ENCODE data around the gene GNB1L. TPM values are rescaled to one million over a fixed set of nuclear protein-coding genes. Genes with fewer than 3 reads are reported as not detected.

Gene GNB1L
- total and polyA plus RNA-seq, 9 of the 15 experiments (the other 6 are each of a cell fraction or from before 2014, with no cell fraction given), result 0.56 to 50.5 (median 10.2) TPM

- TF ChIP-seq, protein P1, sequence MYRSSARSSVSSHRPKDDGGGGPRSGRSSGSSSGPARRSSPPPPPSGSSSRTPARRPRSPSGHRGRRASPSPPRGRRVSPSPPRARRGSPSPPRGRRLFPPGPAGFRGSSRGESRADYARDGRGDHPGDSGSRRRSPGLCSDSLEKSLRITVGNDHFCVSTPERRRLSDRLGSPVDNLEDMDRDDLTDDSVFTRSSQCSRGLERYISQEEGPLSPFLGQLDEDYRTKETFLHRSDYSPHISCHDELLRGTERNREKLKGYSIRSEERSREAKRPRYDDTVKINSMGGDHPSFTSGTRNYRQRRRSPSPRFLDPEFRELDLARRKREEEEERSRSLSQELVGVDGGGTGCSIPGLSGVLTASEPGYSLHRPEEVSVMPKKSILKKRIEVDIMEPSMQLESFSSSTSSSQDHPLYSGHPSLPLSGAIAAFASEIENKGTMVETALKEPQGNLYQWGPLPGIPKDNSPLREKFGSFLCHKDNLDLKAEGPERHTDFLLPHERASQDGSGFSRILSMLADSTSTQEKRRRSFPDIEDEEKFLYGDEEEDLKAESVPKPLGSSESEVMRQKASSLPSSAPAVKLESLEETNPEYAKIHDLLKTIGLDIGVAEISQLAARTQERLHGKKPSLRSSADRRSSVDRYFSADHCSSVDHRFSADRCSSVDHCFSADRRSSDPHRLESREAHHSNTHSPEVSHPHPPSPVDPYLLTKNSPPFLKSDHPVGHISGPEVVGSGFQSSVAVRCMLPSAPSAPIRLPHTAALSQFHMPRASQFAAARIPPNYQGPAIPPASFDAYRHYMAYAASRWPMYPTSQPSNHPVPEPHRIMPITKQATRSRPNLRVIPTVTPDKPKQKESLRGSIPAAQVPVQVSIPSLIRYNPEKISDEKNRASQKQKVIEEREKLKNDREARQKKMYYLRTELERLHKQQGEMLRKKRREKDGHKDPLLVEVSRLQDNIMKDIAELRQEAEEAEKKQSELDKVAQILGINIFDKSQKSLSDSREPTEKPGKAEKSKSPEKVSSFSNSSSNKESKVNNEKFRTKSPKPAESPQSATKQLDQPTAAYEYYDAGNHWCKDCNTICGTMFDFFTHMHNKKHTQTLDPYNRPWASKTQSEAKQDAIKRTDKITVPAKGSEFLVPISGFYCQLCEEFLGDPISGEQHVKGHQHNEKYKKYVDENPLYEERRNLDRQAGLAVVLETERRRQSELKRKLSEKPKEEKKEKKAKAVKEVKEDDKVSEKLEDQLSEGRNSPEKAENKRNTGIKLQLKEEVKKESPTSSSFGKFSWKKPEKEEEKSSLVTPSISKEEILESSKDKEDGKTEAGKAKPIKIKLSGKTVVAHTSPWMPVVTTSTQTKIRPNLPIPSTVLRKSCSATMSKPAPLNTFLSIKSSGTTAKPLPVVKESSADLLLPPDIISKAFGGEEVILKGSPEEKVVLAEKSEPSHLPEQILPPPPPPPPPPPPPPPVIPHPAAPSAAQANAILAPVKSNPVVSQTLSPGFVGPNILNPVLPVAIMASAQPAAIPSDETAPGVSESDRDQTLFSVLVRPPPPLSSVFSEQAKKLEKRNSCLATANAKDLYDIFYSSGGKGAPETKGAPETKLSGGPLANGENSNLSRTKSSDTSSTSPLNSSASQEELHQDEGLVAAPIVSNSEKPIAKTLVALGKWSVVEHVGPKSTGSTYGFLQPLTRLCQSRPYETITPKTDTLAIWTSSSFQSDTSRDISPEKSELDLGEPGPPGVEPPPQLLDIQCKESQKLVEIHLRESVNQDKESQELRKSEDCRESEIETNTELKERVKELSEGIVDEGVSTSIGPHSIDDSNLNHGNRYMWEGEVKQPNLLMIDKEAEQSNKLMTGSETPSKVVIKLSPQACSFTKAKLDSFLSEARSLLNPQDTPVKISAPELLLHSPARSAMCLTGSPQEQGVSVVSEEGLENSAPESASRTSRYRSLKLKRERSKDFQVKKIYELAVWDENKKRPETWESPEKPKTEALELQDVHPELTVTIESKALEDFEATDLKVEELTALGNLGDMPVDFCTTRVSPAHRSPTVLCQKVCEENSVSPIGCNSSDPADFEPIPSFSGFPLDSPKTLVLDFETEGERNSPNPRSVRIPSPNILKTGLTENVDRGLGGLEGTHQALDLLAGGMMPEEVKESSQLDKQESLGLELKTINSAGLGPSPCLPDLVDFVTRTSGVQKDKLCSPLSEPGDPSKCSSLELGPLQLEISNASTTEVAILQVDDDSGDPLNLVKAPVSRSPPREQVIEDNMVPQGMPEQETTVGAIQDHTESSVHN (IDR thresholded peaks at IDR 0.05; ENCODE audit: borderline replicate concordance in 1 of 2, low read depth in 1 of 2), result no peak
- TF ChIP-seq PPARD (CRISPR knock-in tag; IDR thresholded peaks at IDR 0.05), result no peak
- TF ChIP-seq RFX1 (IDR thresholded peaks at IDR 0.05), result no peak
- TF ChIP-seq MYBL2 (IDR thresholded peaks at IDR 0.05; ENCODE audit: low read depth), result no peak
- no peak for TF ChIP-seq MYBL2 (CRISPR knock-in tag; IDR thresholded peaks at IDR 0.05; ENCODE audit: borderline replicate concordance)
- TF ChIP-seq AFF4 (CRISPR knock-in tag; IDR thresholded peaks at IDR 0.05), result no peak
- TF ChIP-seq, protein P2, sequence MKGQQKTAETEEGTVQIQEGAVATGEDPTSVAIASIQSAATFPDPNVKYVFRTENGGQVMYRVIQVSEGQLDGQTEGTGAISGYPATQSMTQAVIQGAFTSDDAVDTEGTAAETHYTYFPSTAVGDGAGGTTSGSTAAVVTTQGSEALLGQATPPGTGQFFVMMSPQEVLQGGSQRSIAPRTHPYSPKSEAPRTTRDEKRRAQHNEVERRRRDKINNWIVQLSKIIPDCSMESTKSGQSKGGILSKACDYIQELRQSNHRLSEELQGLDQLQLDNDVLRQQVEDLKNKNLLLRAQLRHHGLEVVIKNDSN (CRISPR knock-in tag; IDR thresholded peaks at IDR 0.05), result no peak
- TF ChIP-seq ZKSCAN3 (CRISPR knock-in tag; IDR thresholded peaks at IDR 0.05), result 0 out of 2 replicates have a peak, but pooled peaks have one; percentile 4
- TF ChIP-seq FOXJ2 (tag; IDR thresholded peaks at IDR 0.05), result no peak
- TF ChIP-seq CHAMP1 (IDR thresholded peaks at IDR 0.05), result no peak
These were observed 70.9 kb downstream of the GNB1L start (continued) for GRCh38 chr22:19783586-19784383.
